SK-N-MC (cell line): ENCODE data around the gene MRPL9.

Experiments
- DNase-seq: peaks from one replicate; pipeline ENCODE4 v3.0.0-alpha.2; 2011; ENCODE audit warnings: low read depth, low spot score
- H3K27ac ChIP-seq: fragments of 200-600 bp; sonication (generic); 2 replicates; pipeline ENCODE4 v1.5.1; 2016; ENCODE audit warnings: mixed run types
- H3K36me3 ChIP-seq: fragments of 200-600 bp; sonication (generic); 2 replicates; pipeline ENCODE4 v1.6.1; 2017; ENCODE audit warnings: antibody characterized with exemption, low read length, mixed read lengths; ENCODE audit not compliant: insufficient read depth
- H3K4me3 ChIP-seq: fragments of 200-600 bp; sonication (generic); 2 replicates; pipeline ENCODE4 v1.5.1; 2016
- H3K9ac ChIP-seq: fragments of 200-600 bp; sonication (generic); 2 replicates; pipeline ENCODE4 v1.8.0; 2017; ENCODE audit warnings: mixed run types, mixed read lengths; ENCODE audit not compliant: insufficient read length
- H3K9me3 ChIP-seq: fragments of 200-600 bp; sonication (generic); 2 replicates; pipeline ENCODE4 v1.6.1; 2017; ENCODE audit warnings: low read depth, mild to moderate bottlenecking, antibody characterized with exemption, low read length, moderate library complexity, mixed read lengths
- EZH2 ChIP-seq: fragments of 200-600 bp; sonication (generic); IDR thresholded peaks from one replicate; pipeline ENCODE4 v1.6.1; 2017; ENCODE audit warnings: antibody characterized with exemption
- FOXP2 ChIP-seq: optimal IDR thresholded peaks from 2 replicates; pipeline ENCODE3; 2011; ENCODE audit warnings: mild to moderate bottlenecking, moderate library complexity; ENCODE audit not compliant: insufficient read depth; ENCODE audit errors: extremely low read length, control extremely low read depth
- POLR2AphosphoS5 ChIP-seq: IDR thresholded peaks from 2 replicates; pipeline ENCODE4 v1.6.1; 2012; ENCODE audit warnings: mild to moderate bottlenecking, low read depth, low read length, borderline replicate concordance

The MRPL9 gene

DNA sequence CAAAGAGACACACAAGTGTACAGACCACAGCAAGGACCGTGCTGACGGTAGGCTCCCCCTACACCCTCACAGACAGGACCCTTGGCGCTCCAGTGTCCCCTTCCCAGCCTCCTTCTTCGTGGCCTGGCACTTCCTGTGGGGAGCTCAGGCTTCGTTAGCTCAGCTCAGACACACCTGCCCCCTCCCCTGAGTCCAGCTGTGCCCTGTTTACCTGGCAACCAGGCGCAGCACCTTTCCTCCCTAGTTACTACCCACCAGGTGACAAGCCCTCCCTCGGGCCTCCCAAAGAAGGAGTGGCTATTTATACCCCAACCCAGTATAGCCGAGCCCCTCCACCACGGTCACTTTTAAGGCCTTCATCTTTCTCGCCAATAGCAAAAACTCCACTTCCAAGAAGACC, 51.3 kb downstream of the MRPL9 start:
- Histone ChIP-seq H3K9me3 (no peaks in the 10 kb centered on the region), H3K27ac (no peak overlapping the region)

GRCh38 chr1:151711044-151711800, 52.1 kb downstream of the MRPL9 start:
- H3K9me3 ChIP-seq: no peaks in the 10 kb centered on the region
- no peak overlapping the region for H3K27ac ChIP-seq
- no peak overlapping the region for H3K9ac ChIP-seq
- no peaks in the 10 kb centered on the region for H3K36me3 ChIP-seq
- no peak for TF ChIP-seq FOXP2
- no peak for TF ChIP-seq EZH2
- TF ChIP-seq POLR2AphosphoS5: no peak
- DNase-seq: no peak
- no peak overlapping the region for H3K4me3 ChIP-seq

More for the DNA sequence above, 51.3 kb downstream of the MRPL9 start:
- Histone ChIP-seq H3K9ac (no peak overlapping the region), H3K4me3 (no peak overlapping the region), H3K36me3 (no peaks in the 10 kb centered on the region)
- TF ChIP-seq FOXP2: no peak
- no peak for TF ChIP-seq POLR2AphosphoS5
- no peak for TF ChIP-seq EZH2
- DNase-seq: no peak

- TF ChIP-seq POLR2AphosphoS5 (no peak), EZH2 (no peak), FOXP2 (no peak)
- no peak for DNase-seq
- Histone ChIP-seq H3K4me3 (no peak overlapping the region), H3K36me3 (no peaks in the 10 kb centered on the region), H3K9me3 (no peaks in the 10 kb centered on the region), H3K27ac (no peak overlapping the region), H3K9ac (no peak overlapping the region)
These were observed 53.0 kb downstream of the MRPL9 start for GRCh38 chr1:151710187-151710840.
